HEK293 (cell line): ENCODE results near the gene RAB9A.

Experiments
- HOXC10 ChIP-seq: sonication (generic); formaldehyde crosslinking; IDR thresholded peaks from 2 replicates; pipeline ENCODE4 v1.8.1; 2023; ENCODE audit warnings: mild to moderate bottlenecking, missing genetic modification reagents
- HOXD13 ChIP-seq: sonication (generic); formaldehyde crosslinking; IDR thresholded peaks from 2 replicates; pipeline ENCODE4 v1.8.0; 2022; ENCODE audit warnings: missing genetic modification reagents, borderline replicate concordance
- KLF8 ChIP-seq: fragments of 450-650 bp; formaldehyde crosslinking; IDR thresholded peaks from 2 replicates; pipeline ENCODE4 v1.5.1; 2016; ENCODE audit warnings: missing biosample characterization, missing genetic modification characterization
- OSR2 ChIP-seq: fragments of 450-650 bp; formaldehyde crosslinking; IDR thresholded peaks from 2 replicates; pipeline ENCODE4 v1.5.1; 2016; ENCODE audit warnings: missing biosample characterization, missing genetic modification characterization
- SCRT1 ChIP-seq: fragments of 450-650 bp; formaldehyde crosslinking; IDR thresholded peaks from 2 replicates; pipeline ENCODE4 v1.5.1; 2016; ENCODE audit warnings: missing biosample characterization, missing genetic modification characterization, borderline replicate concordance
- SP7 ChIP-seq: fragments of 450-650 bp; formaldehyde crosslinking; IDR thresholded peaks from 2 replicates; pipeline ENCODE4 v1.5.1; 2016; ENCODE audit warnings: missing biosample characterization, missing genetic modification characterization
- TCF7L2 ChIP-seq: IDR thresholded peaks from 2 replicates; pipeline ENCODE4 v1.6.1; 2011; ENCODE audit warnings: low read depth, mild to moderate bottlenecking, inconsistent platforms, low read length, moderate library complexity, borderline replicate concordance
- WT1 ChIP-seq: fragments of 450-650 bp; formaldehyde crosslinking; IDR thresholded peaks from 2 replicates; pipeline ENCODE4 v1.5.1; 2016; ENCODE audit warnings: missing biosample characterization, missing genetic modification characterization
- YY2 ChIP-seq: fragments of 450-650 bp; formaldehyde crosslinking; IDR thresholded peaks from 2 replicates; pipeline ENCODE4 v1.5.1; 2016; ENCODE audit warnings: missing biosample characterization, missing genetic modification characterization
- ZBTB48 ChIP-seq: fragments of 450-650 bp; formaldehyde crosslinking; IDR thresholded peaks from 2 replicates; pipeline ENCODE4 v1.5.1; 2016; ENCODE audit warnings: missing biosample characterization, missing genetic modification characterization
- ZNF132 ChIP-seq: fragments of 450-650 bp; formaldehyde crosslinking; IDR thresholded peaks from 2 replicates; pipeline ENCODE4 v1.5.1; 2017; ENCODE audit warnings: missing biosample characterization, missing genetic modification characterization, borderline replicate concordance
- ZNF138 ChIP-seq: fragments of 450-650 bp; formaldehyde crosslinking; IDR thresholded peaks from 2 replicates; pipeline ENCODE4 v1.5.1; 2016; ENCODE audit warnings: missing biosample characterization, missing genetic modification characterization, borderline replicate concordance
- ZNF155 ChIP-seq: fragments of 450-650 bp; formaldehyde crosslinking; IDR thresholded peaks from 2 replicates; pipeline ENCODE4 v1.5.1; 2016; ENCODE audit warnings: missing biosample characterization, missing genetic modification characterization
- ZNF157 ChIP-seq: fragments of 450-650 bp; formaldehyde crosslinking; IDR thresholded peaks from 2 replicates; pipeline ENCODE4 v1.5.1; 2016; ENCODE audit warnings: missing biosample characterization, missing genetic modification characterization
- ZNF175 ChIP-seq: fragments of 450-650 bp; formaldehyde crosslinking; IDR thresholded peaks from 2 replicates; pipeline ENCODE4 v1.5.1; 2016; ENCODE audit warnings: missing biosample characterization, missing genetic modification characterization
- ZNF211 ChIP-seq: fragments of 450-650 bp; formaldehyde crosslinking; IDR thresholded peaks from 2 replicates; pipeline ENCODE4 v1.5.1; 2016; ENCODE audit warnings: low read depth, missing biosample characterization, missing genetic modification characterization
- ZNF335 ChIP-seq: fragments of 450-650 bp; formaldehyde crosslinking; conservative IDR thresholded peaks from 2 replicates; pipeline ENCODE4 v1.5.1; 2016; ENCODE audit warnings: missing biosample characterization, missing genetic modification characterization
- ZNF354C ChIP-seq: fragments of 450-650 bp; formaldehyde crosslinking; IDR thresholded peaks from 2 replicates; pipeline ENCODE4 v1.5.1; 2016; ENCODE audit warnings: missing biosample characterization, missing genetic modification characterization, low read depth, borderline replicate concordance
- ZNF423 ChIP-seq: fragments of 450-650 bp; formaldehyde crosslinking; IDR thresholded peaks from 2 replicates; pipeline ENCODE4 v1.5.1; 2016; ENCODE audit warnings: missing biosample characterization, missing genetic modification characterization
- ZNF548 ChIP-seq: fragments of 450-650 bp; formaldehyde crosslinking; IDR thresholded peaks from 2 replicates; pipeline ENCODE4 v1.5.1; 2016; ENCODE audit warnings: missing biosample characterization, missing genetic modification characterization
- ZNF549 ChIP-seq: fragments of 450-650 bp; IDR thresholded peaks from 2 replicates; pipeline ENCODE4 v1.5.1; 2018; ENCODE audit warnings: missing biosample characterization, missing genetic modification characterization, mild to moderate bottlenecking, inconsistent platforms, moderate library complexity
- ZNF560 ChIP-seq: fragments of 450-650 bp; formaldehyde crosslinking; IDR thresholded peaks from 2 replicates; pipeline ENCODE4 v1.5.1; 2017; ENCODE audit warnings: missing biosample characterization, missing genetic modification characterization, borderline replicate concordance
- ZNF580 ChIP-seq: fragments of 450-650 bp; formaldehyde crosslinking; IDR thresholded peaks from 2 replicates; pipeline ENCODE4 v1.5.1; 2016; ENCODE audit warnings: missing biosample characterization, missing genetic modification characterization
- ZNF639 ChIP-seq: fragments of 450-650 bp; formaldehyde crosslinking; IDR thresholded peaks from 2 replicates; pipeline ENCODE4 v1.5.1; 2016; ENCODE audit warnings: missing biosample characterization, missing genetic modification characterization
- ZNF658 ChIP-seq: fragments of 450-650 bp; formaldehyde crosslinking; IDR thresholded peaks from 2 replicates; pipeline ENCODE4; 2016; ENCODE audit warnings: missing biosample characterization, missing genetic modification characterization
- ZNF660 ChIP-seq: fragments of 450-650 bp; IDR thresholded peaks from 2 replicates; pipeline ENCODE4 v1.5.1; 2018; ENCODE audit warnings: missing biosample characterization, mild to moderate bottlenecking, missing genetic modification characterization
- ZNF677 ChIP-seq: fragments of 450-650 bp; IDR thresholded peaks from 2 replicates; pipeline ENCODE4 v1.5.0; 2018; ENCODE audit warnings: missing biosample characterization, mild to moderate bottlenecking, missing genetic modification characterization, moderate library complexity
- ZSCAN16 ChIP-seq: fragments of 450-650 bp; formaldehyde crosslinking; IDR thresholded peaks from 2 replicates; pipeline ENCODE4 v1.5.1; 2016; ENCODE audit warnings: missing biosample characterization, missing genetic modification characterization
- ZSCAN18 ChIP-seq: fragments of 450-650 bp; formaldehyde crosslinking; IDR thresholded peaks from 2 replicates; pipeline ENCODE4 v1.5.1; 2016; ENCODE audit warnings: missing biosample characterization, missing genetic modification characterization
- TF ChIP-seq, protein P1 (sequence below): fragments of 450-650 bp; formaldehyde crosslinking; IDR thresholded peaks from 2 replicates; pipeline ENCODE4 v1.5.1; 2016; ENCODE audit warnings: missing biosample characterization, missing genetic modification characterization
- TF ChIP-seq, protein P2 (sequence below): fragments of 450-650 bp; formaldehyde crosslinking; IDR thresholded peaks from 2 replicates; pipeline ENCODE4 v1.5.1; 2016; ENCODE audit warnings: missing biosample characterization, missing genetic modification characterization, borderline replicate concordance
- TF ChIP-seq, protein P3 (sequence below): fragments of 450-650 bp; formaldehyde crosslinking; IDR thresholded peaks from 2 replicates; pipeline ENCODE4 v1.5.1; 2016; ENCODE audit warnings: missing biosample characterization, missing genetic modification characterization
- TF ChIP-seq, protein P4 (sequence below): fragments of 450-650 bp; formaldehyde crosslinking; IDR thresholded peaks from 2 replicates; pipeline ENCODE4 v1.5.1; 2017; ENCODE audit warnings: missing biosample characterization, missing genetic modification characterization

Gene RAB9A

DNA sequence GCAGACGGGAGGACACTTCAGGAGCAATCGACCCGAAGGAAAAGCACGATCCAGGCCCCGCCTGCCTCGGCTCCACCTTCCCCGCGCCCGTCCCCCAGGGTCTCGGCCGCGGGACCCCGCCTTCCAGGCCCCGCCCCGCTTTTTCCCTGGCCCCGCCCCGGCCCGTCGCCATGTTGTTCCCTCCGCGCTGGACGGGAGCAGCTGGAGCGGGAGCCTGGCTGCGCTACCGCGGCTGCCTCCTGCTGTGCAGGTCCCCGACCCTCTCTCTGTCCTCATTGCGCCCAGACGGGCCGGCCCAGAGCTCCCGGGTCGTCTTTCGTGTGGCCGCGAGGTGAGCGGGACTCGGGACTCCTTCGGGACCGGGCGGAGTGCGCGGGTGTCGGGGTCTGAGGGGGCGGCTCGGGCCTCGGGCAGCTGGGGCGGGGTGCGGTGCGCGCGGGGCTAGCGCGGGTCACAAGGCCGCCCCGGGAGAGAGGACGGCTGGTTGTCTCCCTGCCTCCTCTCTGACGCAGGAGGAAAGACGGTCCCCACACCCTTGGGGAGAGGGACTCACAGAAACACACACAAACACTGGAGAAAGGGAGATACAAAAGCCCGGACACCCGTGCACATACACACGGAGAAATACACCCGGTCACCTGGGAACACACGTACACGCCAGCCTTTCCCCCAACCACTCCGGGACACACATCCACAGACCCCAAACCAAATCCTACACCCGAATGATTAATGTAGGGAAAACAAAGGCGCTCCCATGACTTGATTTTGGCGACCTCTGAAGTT is at the start of gene RAB9A (continued):
- no peak for TF ChIP-seq ZNF639 (tag by site-specific recombination)
- TF ChIP-seq ZNF658 (tag by site-specific recombination) = no peak
- TF ChIP-seq, protein P1, sequence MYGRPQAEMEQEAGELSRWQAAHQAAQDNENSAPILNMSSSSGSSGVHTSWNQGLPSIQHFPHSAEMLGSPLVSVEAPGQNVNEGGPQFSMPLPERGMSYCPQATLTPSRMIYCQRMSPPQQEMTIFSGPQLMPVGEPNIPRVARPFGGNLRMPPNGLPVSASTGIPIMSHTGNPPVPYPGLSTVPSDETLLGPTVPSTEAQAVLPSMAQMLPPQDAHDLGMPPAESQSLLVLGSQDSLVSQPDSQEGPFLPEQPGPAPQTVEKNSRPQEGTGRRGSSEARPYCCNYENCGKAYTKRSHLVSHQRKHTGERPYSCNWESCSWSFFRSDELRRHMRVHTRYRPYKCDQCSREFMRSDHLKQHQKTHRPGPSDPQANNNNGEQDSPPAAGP = peak; percentile 59; the same call in 1 of the 2 replicates
- TF ChIP-seq ZNF138 (tag by site-specific recombination) = no peak
- peak; percentile 94 for TF ChIP-seq KLF8 (tag by site-specific recombination)
- TF ChIP-seq ZNF560 (tag by site-specific recombination) = no peak
- no peak for TF ChIP-seq ZNF354C (tag by site-specific recombination)
- no peak for TF ChIP-seq ZSCAN16 (tag by site-specific recombination)
- TF ChIP-seq ZNF660 = no peak; the same call in 1 of the 2 replicates
- no peak for TF ChIP-seq ZNF677
- TF ChIP-seq WT1 (tag by site-specific recombination) = no peak
- TF ChIP-seq, protein P2, sequence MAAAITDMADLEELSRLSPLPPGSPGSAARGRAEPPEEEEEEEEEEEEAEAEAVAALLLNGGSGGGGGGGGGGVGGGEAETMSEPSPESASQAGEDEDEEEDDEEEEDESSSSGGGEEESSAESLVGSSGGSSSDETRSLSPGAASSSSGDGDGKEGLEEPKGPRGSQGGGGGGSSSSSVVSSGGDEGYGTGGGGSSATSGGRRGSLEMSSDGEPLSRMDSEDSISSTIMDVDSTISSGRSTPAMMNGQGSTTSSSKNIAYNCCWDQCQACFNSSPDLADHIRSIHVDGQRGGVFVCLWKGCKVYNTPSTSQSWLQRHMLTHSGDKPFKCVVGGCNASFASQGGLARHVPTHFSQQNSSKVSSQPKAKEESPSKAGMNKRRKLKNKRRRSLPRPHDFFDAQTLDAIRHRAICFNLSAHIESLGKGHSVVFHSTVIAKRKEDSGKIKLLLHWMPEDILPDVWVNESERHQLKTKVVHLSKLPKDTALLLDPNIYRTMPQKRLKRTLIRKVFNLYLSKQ (tag by site-specific recombination) = no peak
- peak; percentile 67 for TF ChIP-seq SP7 (tag by site-specific recombination)
- no peak for TF ChIP-seq HOXD13 (CRISPR knock-in tag)
- no peak for TF ChIP-seq HOXC10 (CRISPR knock-in tag)
- no peak for TF ChIP-seq ZNF155
- no peak for TF ChIP-seq YY2 (tag by site-specific recombination)
- no peak for TF ChIP-seq ZNF549 (tag by site-specific recombination)
- no peak for TF ChIP-seq TCF7L2
- no peak for TF ChIP-seq ZSCAN18 (tag by site-specific recombination)
- no peak for TF ChIP-seq ZNF580 (tag by site-specific recombination)
- no peak for TF ChIP-seq ZNF548 (tag by site-specific recombination)
- peak; percentile 97 for TF ChIP-seq OSR2
- TF ChIP-seq ZNF132 (tag by site-specific recombination) = no peak
- TF ChIP-seq, protein P3, sequence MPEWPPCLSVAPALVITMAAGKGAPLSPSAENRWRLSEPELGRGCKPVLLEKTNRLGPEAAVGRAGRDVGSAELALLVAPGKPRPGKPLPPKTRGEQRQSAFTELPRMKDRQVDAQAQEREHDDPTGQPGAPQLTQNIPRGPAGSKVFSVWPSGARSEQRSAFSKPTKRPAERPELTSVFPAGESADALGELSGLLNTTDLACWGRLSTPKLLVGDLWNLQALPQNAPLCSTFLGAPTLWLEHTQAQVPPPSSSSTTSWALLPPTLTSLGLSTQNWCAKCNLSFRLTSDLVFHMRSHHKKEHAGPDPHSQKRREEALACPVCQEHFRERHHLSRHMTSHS (tag by site-specific recombination) = no peak
- TF ChIP-seq SCRT1 = no peak
- TF ChIP-seq ZNF211 = no peak
- TF ChIP-seq ZNF423 (tag by site-specific recombination) = peak; percentile 58; the same call in 1 of the 2 replicates
- TF ChIP-seq ZNF335 (tag by site-specific recombination) = no peak; the same call in none of the 2 replicates
- TF ChIP-seq, protein P4, sequence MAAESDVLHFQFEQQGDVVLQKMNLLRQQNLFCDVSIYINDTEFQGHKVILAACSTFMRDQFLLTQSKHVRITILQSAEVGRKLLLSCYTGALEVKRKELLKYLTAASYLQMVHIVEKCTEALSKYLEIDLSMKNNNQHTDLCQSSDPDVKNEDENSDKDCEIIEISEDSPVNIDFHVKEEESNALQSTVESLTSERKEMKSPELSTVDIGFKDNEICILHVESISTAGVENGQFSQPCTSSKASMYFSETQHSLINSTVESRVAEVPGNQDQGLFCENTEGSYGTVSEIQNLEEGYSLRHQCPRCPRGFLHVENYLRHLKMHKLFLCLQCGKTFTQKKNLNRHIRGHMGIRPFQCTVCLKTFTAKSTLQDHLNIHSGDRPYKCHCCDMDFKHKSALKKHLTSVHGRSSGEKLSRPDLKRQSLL (tag by site-specific recombination) = no peak
- TF ChIP-seq ZBTB48 = no peak; the same call in 1 of the 2 replicates
- TF ChIP-seq ZNF157 (tag by site-specific recombination) = no peak
- TF ChIP-seq ZNF175 = no peak
- TF ChIP-seq, all 188 proteins: peak for 48
